Measurements from ENCODE around the gene FEN1. TPM values are rescaled to one million over a fixed set of nuclear protein-coding genes. Genes with fewer than 3 reads are reported as not detected.

FEN1 gene
- total RNA-seq, 1 donor from 2014 or later: 51.8 TPM

- no peak for TF ChIP-seq EZH2 (IDR thresholded peaks at IDR 0.05)
- TF ChIP-seq EZH2phosphoT487 (IDR thresholded peaks at IDR 0.05): no peak
- no peak for TF ChIP-seq CTCF (IDR thresholded peaks at IDR 0.05)
- peaks cover 45% of the 10 kb centered on the region for H3K36me3 Mint-ChIP-seq
- Histone ChIP-seq H3K4me3 (no peak overlapping the region), H3K79me2 (ENCODE audit: low read depth) (peaks cover 80% of the 10 kb centered on the region), H3K9me3 (ENCODE audit: low read depth) (no peaks in the 10 kb centered on the region), H3K9ac (no peak overlapping the region), H2AFZ (replicated peaks) (no peak overlapping the region), H3K4me2 (no peak overlapping the region), H3K27me3 (no peaks in the 10 kb centered on the region), H3K27ac (no peak overlapping the region), H4K20me1 (ENCODE audit: low read depth) (peaks cover 70% of the 10 kb centered on the region), H3F3A (ENCODE audit: low read depth) (peaks cover 15% of the 10 kb centered on the region), H3K36me3 (peaks cover 19% of the 10 kb centered on the region), H3K4me1 (no peaks in the 10 kb centered on the region)
- peaks cover 8% of the 10 kb centered on the region for H3K4me1 Mint-ChIP-seq
- DNase-seq (ENCODE audit: low spot score): no peak
- H3K4me3 Mint-ChIP-seq: no peak overlapping the region
- peaks cover 2% of the 10 kb centered on the region for H3K27me3 Mint-ChIP-seq (ENCODE audit: insufficient read depth, low read depth)
- H3K27ac Mint-ChIP-seq: no peak overlapping the region
- H3K9me3 Mint-ChIP-seq: no peaks in the 10 kb centered on the region
These were observed 47.0 kb downstream of the FEN1 start for GRCh38 chr11:61839742-61840141.

- no peak overlapping the region for H3K9ac ChIP-seq
- H3K27ac ChIP-seq: no peak overlapping the region
- peaks cover 19% of the 10 kb centered on the region for H3K36me3 ChIP-seq
- TF ChIP-seq EZH2 (IDR thresholded peaks at IDR 0.05): no peak
- TF ChIP-seq CTCF (IDR thresholded peaks at IDR 0.05): no peak
- no peak for TF ChIP-seq EZH2phosphoT487 (IDR thresholded peaks at IDR 0.05)
- peaks cover 46% of the 10 kb centered on the region for H3K36me3 Mint-ChIP-seq
- peaks cover 2% of the 10 kb centered on the region for H3K27me3 Mint-ChIP-seq (ENCODE audit: insufficient read depth, low read depth)
- no peaks in the 10 kb centered on the region for H3K9me3 ChIP-seq (ENCODE audit: low read depth)
- DNase-seq (ENCODE audit: low spot score): no peak
- no peak overlapping the region for H3K4me3 ChIP-seq
- H3K4me1 Mint-ChIP-seq: peaks cover 5% of the 10 kb centered on the region
- H3K27me3 ChIP-seq: no peaks in the 10 kb centered on the region
- H3K4me1 ChIP-seq: no peaks in the 10 kb centered on the region
- no peak overlapping the region for H3K4me2 ChIP-seq
- no peak overlapping the region for H3K4me3 Mint-ChIP-seq
- peaks cover 15% of the 10 kb centered on the region for H3F3A ChIP-seq (ENCODE audit: low read depth)
- peaks cover 74% of the 10 kb centered on the region for H3K79me2 ChIP-seq (ENCODE audit: low read depth)
- no peak overlapping the region for H2AFZ ChIP-seq (replicated peaks)
- peaks cover 67% of the 10 kb centered on the region for H4K20me1 ChIP-seq (ENCODE audit: low read depth)
- no peaks in the 10 kb centered on the region for H3K9me3 Mint-ChIP-seq
- no peak overlapping the region for H3K27ac Mint-ChIP-seq
These were observed 47.7 kb downstream of the FEN1 start for GRCh38 chr11:61840371-61840770.

GRCh38 chr11:61841636-61842527 lies 49.2 kb downstream of the FEN1 start:
- H3K36me3 Mint-ChIP-seq: peaks cover 47% of the 10 kb centered on the region
- Histone ChIP-seq H3K79me2 (ENCODE audit: low read depth) (peaks cover 59% of the 10 kb centered on the region), H2AFZ (replicated peaks) (no peak overlapping the region), H3K9ac (no peak overlapping the region), H3K27me3 (no peaks in the 10 kb centered on the region), H3K4me1 (no peaks in the 10 kb centered on the region), H4K20me1 (ENCODE audit: low read depth) (peaks cover 52% of the 10 kb centered on the region), H3K36me3 (peaks cover 19% of the 10 kb centered on the region), H3K27ac (no peak overlapping the region), H3K9me3 (ENCODE audit: low read depth) (no peaks in the 10 kb centered on the region), H3F3A (ENCODE audit: low read depth) (peaks cover 15% of the 10 kb centered on the region), H3K4me3 (no peak overlapping the region), H3K4me2 (no peak overlapping the region)
- no peak for DNase-seq (ENCODE audit: low spot score)
- no peak overlapping the region for H3K27ac Mint-ChIP-seq
- H3K9me3 Mint-ChIP-seq: no peaks in the 10 kb centered on the region
- TF ChIP-seq EZH2phosphoT487 (IDR thresholded peaks at IDR 0.05): no peak
- no peak for TF ChIP-seq CTCF (IDR thresholded peaks at IDR 0.05)
- no peak for TF ChIP-seq EZH2 (IDR thresholded peaks at IDR 0.05)
- peaks cover 4% of the 10 kb centered on the region for H3K27me3 Mint-ChIP-seq (ENCODE audit: insufficient read depth, low read depth)
- H3K4me3 Mint-ChIP-seq: no peak overlapping the region
- no peaks in the 10 kb centered on the region for H3K4me1 Mint-ChIP-seq

Data from neural progenitor cell (in vitro differentiated cells).